ENCODE results near the gene CARD8.
"Not testable (repeated sequence)": the region's sequence is repeated elsewhere in the genome, so short reads cannot be mapped to it uniquely, and the experiment has no call there.

CARD8 gene

DNA sequence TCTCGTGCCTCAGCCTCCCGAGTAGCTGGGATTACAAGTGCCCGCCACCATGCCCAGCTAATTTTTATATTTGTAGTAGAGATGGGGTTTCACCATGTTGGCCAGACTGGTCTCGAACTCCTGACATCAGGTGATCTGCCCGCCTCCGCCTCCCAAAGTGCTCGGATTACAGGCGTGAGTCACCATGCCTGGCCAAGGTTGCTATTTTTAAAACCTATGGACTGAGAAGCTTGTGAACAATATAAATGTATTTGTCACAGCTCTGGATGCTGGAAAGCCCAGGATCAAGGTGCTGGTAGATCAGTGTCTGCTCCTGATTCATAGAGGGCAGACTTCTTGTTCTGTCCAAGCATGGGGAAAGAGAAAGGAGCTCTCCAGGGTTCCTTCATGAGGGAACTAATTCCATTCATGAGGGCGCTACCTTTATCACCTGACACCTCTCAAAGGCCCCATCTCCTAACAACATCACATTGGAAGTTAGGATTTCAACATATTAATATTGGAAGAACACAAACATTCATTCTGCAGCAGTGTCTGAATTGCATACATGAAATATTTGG, 16.1 kb downstream of the CARD8 start:
- H3K27me3 ChIP-seq (ENCODE audit: insufficient read depth, low read length), result no peaks in the 10 kb centered on the region
- no peak overlapping the region for H3K9ac ChIP-seq (ENCODE audit: low read depth, low read length)
- no peak overlapping the region for H3K27ac ChIP-seq (ENCODE audit: low read length)
- no peaks in the 10 kb centered on the region for H3K4me1 ChIP-seq (ENCODE audit: insufficient read depth, low read length)
- no peak overlapping the region for H3K4me3 ChIP-seq (ENCODE audit: low read length)
- no peaks in the 10 kb centered on the region for H3K9me3 ChIP-seq (ENCODE audit: insufficient read depth, low read depth, low read length)
- peaks cover 15% of the 10 kb centered on the region; the same call in 1 of the 2 replicates for H3K36me3 ChIP-seq (ENCODE audit: insufficient read depth, low read depth, low read length)

DNA sequence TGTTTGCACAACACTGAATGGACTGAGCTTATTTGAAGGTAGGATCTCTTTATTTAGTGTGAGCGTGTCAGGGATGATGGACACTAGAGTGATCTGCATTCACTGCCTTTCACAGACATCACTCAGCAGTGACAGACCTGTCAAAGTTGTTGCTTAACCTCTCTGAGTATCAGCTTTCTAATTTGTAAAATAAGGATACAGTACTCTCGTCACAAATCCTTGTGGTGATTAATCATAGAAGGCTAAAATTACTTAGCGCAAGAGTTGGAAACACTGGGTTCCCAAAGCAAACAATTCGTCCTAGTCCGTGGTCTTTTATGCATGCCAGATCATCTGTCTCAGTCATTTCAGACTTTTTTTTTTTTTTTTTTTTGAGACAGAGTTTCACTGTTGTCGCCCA, 16.6 kb downstream of the CARD8 start:
- Histone ChIP-seq H3K4me3 (ENCODE audit: low read length) (no peak overlapping the region), H3K36me3 (ENCODE audit: insufficient read depth, low read depth, low read length) (peaks cover 15% of the 10 kb centered on the region), H3K9me3 (ENCODE audit: insufficient read depth, low read depth, low read length) (no peaks in the 10 kb centered on the region), H3K4me1 (ENCODE audit: insufficient read depth, low read length) (no peaks in the 10 kb centered on the region), H3K27me3 (ENCODE audit: insufficient read depth, low read length) (no peaks in the 10 kb centered on the region), H3K9ac (ENCODE audit: low read depth, low read length) (no peak overlapping the region), H3K27ac (ENCODE audit: low read length) (no peak overlapping the region)

DNA sequence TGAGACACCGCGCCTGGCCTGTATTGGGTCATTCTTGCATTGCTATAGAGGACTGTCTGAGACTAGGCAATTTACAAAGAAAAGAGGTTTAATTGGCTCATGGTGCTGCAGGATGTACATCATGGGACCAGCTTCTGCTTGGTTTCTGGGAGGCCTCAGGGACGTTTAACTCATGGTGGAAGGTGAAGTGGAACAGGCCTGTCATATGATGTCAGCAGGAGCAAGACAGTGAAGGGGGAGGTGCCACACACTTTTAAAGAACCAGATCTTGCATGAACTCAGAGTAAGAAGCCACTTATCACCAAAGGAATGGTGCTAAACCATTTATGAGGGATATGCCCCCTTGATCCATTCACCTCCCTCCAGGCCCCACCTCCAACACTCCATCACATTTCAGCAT, 18.7 kb downstream of the CARD8 start:
- no peaks in the 10 kb centered on the region for H3K27me3 ChIP-seq (ENCODE audit: insufficient read depth, low read length)
- H3K9ac ChIP-seq (ENCODE audit: low read depth, low read length), result no peak overlapping the region
- peaks cover 29% of the 10 kb centered on the region for H3K36me3 ChIP-seq (ENCODE audit: insufficient read depth, low read depth, low read length)
- no peak overlapping the region for H3K4me3 ChIP-seq (ENCODE audit: low read length)
- H3K27ac ChIP-seq (ENCODE audit: low read length), result no peak overlapping the region
- no peaks in the 10 kb centered on the region for H3K9me3 ChIP-seq (ENCODE audit: insufficient read depth, low read depth, low read length)
- no peaks in the 10 kb centered on the region for H3K4me1 ChIP-seq (ENCODE audit: insufficient read depth, low read length)

DNA sequence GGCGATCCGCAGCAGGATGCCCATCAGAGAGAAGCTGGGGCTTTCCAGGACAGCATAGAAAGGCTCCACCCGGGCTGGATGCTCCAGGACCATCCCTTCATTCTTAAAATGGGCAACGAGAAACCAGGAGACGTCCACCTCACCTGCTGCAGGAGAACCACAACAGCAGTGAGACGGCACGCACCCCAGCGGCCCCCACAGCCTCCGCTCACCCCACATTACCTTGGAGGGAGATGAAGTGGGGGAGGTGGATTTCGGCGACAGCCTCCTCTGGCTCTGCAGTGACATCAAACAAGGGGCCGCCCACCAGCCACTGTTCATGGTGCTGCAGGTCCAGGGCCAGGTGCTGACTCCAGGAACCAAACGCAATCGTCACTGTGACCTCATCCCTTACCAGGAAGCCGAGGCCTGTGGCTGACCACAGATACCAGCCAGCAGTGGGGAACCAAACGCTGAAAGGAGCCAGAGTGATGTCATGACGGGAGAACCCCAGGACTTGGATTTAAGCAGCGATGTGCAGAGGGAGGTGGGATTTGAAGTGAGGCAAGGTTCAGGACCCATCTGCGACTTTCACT, 25.1 kb downstream of the CARD8 start:
- Histone ChIP-seq H3K36me3 (ENCODE audit: insufficient read depth, low read depth, low read length) (peaks cover 34% of the 10 kb centered on the region), H3K9me3 (ENCODE audit: insufficient read depth, low read depth, low read length) (no peaks in the 10 kb centered on the region), H3K4me3 (ENCODE audit: low read length) (no peak overlapping the region), H3K9ac (ENCODE audit: low read depth, low read length) (no peak overlapping the region), H3K4me1 (ENCODE audit: insufficient read depth, low read length) (no peaks in the 10 kb centered on the region; the same call in 1 of the 2 replicates), H3K27ac (ENCODE audit: low read length) (no peak overlapping the region), H3K27me3 (ENCODE audit: insufficient read depth, low read length) (no peaks in the 10 kb centered on the region)

DNA sequence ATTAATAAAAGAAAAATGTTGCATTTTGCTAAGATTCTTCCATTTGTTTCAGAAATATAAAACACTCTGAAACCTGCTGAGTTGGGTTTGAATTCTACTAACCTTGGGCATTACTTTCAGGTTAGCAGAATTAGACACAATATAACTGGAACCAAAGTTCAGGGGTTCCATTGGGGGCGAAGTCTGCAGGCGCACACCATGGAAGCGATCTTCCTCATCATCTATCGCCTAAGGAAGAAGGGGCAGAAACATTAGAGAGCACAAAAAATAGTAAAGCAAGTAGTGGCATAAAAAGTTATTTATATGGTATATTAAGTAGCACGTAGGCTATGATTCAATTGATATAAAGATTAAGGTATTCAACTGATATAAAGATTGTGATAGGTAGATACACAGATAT, 34.1 kb downstream of the CARD8 start:
- Histone ChIP-seq H3K9ac (ENCODE audit: low read depth, low read length) (no peak overlapping the region), H3K9me3 (ENCODE audit: insufficient read depth, low read depth, low read length) (no peaks in the 10 kb centered on the region), H3K36me3 (ENCODE audit: insufficient read depth, low read depth, low read length) (no peaks in the 10 kb centered on the region), H3K4me3 (ENCODE audit: low read length) (no peak overlapping the region), H3K27me3 (ENCODE audit: insufficient read depth, low read length) (no peaks in the 10 kb centered on the region), H3K4me1 (ENCODE audit: insufficient read depth, low read length) (no peaks in the 10 kb centered on the region), H3K27ac (ENCODE audit: low read length) (no peak overlapping the region)

DNA sequence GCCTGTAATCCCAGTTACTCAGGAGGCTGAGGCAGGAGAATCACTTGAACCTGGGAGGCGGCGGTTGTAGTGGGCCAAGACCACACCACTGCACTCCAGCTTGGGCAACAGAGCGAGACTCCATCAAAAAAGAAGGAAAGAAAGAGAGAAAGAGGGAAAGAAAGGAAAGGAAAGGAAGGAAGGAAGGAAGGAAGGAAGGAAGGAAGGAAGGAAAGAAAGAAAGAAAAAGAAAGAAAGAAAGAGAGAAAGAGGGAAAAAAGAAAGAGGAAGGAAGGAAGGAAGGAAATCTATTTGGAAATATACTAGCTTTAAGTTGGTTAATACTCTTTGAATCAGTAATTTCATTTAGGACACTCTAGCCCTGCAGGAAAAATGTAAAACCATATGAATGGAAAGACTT, 34.9 kb downstream of the CARD8 start:
- not testable (repeated sequence) for H3K4me3 ChIP-seq (ENCODE audit: low read length); H3K27me3 ChIP-seq (ENCODE audit: insufficient read depth, low read length); H3K9ac ChIP-seq (ENCODE audit: low read depth, low read length); H3K9me3 ChIP-seq (ENCODE audit: insufficient read depth, low read depth, low read length); H3K27ac ChIP-seq (ENCODE audit: low read length); H3K4me1 ChIP-seq (ENCODE audit: insufficient read depth, low read length); H3K36me3 ChIP-seq (ENCODE audit: insufficient read depth, low read depth, low read length)

DNA sequence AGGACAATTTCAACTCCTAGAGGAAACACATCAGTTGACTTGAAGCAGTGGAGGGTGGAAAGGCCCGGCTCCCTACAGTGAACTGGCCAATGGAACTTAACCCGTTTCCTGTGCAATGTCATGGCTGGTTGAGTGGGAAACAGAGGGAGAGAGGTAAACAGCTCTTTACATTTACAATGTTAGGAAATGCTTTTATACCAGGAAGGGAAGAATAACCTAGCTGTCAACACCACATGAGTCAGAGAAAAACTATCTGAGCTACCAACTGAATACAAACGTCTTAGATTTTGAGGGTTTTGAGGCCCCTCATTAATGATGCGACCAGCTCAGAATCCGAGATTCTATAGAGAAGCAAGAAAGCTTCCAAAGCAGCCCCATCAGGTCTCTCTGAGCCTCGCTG, 36.7 kb downstream of the CARD8 start:
- no peak overlapping the region for H3K9ac ChIP-seq (ENCODE audit: low read depth, low read length)
- no peaks in the 10 kb centered on the region for H3K36me3 ChIP-seq (ENCODE audit: insufficient read depth, low read depth, low read length)
- H3K4me3 ChIP-seq (ENCODE audit: low read length), result no peak overlapping the region

DNA sequence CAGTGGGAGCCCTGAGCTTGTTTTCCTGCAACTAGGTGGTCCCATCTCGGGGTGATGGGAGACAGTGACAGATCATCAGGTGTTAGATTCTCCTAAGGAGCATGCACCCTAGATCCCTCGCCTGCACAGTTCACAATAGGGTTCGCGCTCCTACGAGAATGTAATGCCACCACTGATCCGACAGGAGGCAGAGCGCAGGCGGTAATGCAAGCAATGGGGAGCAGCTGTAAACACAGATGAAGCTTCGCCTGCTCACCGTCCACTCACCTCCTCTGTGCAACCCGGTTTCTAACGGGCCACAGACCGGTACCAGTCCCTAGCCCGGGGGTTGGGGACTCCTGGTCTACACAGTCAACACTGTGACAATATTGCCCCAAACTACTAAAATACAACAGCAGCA, 38.8 kb downstream of the CARD8 start:
- H3K4me1 ChIP-seq (ENCODE audit: insufficient read depth, low read length), result no peaks in the 10 kb centered on the region
- H3K27ac ChIP-seq (ENCODE audit: low read length), result no peak overlapping the region
- no peaks in the 10 kb centered on the region for H3K36me3 ChIP-seq (ENCODE audit: insufficient read depth, low read depth, low read length)
- no peak overlapping the region for H3K9ac ChIP-seq (ENCODE audit: low read depth, low read length)
- no peaks in the 10 kb centered on the region for H3K9me3 ChIP-seq (ENCODE audit: insufficient read depth, low read depth, low read length)
- H3K27me3 ChIP-seq (ENCODE audit: insufficient read depth, low read length), result no peaks in the 10 kb centered on the region
- H3K4me3 ChIP-seq (ENCODE audit: low read length), result no peak overlapping the region

More for the DNA sequence above, 36.7 kb downstream of the CARD8 start:
- H3K9me3 ChIP-seq (ENCODE audit: insufficient read depth, low read depth, low read length), result no peaks in the 10 kb centered on the region
- H3K4me1 ChIP-seq (ENCODE audit: insufficient read depth, low read length), result no peaks in the 10 kb centered on the region
- H3K27ac ChIP-seq (ENCODE audit: low read length), result no peak overlapping the region
- no peaks in the 10 kb centered on the region for H3K27me3 ChIP-seq (ENCODE audit: insufficient read depth, low read length)

DNA sequence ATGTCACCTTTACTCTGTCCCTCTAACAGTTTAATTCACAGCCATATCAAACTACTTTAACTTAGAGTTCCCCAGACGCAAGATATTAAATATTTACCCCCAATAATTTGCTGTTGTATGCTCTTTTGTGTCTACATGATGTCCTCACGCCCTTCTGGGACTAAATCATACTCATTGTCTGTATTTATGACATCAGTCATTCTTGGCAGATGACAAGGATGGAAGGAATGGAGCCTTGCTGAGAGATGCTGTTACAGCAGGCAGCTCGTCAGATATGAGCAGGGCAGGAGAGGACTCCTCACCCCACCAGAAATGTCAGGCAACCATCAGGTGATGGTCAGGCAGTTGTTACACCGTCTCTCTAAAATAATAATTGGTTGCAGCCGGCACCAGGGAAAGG, 41.8 kb downstream of the CARD8 start:
- no peaks in the 10 kb centered on the region for H3K27me3 ChIP-seq (ENCODE audit: insufficient read depth, low read length)
- no peaks in the 10 kb centered on the region for H3K4me1 ChIP-seq (ENCODE audit: insufficient read depth, low read length)
- no peaks in the 10 kb centered on the region for H3K36me3 ChIP-seq (ENCODE audit: insufficient read depth, low read depth, low read length)
- no peak overlapping the region for H3K9ac ChIP-seq (ENCODE audit: low read depth, low read length)
- no peaks in the 10 kb centered on the region for H3K9me3 ChIP-seq (ENCODE audit: insufficient read depth, low read depth, low read length)
- no peak overlapping the region for H3K4me3 ChIP-seq (ENCODE audit: low read length)
- H3K27ac ChIP-seq (ENCODE audit: low read length), result no peak overlapping the region

DNA sequence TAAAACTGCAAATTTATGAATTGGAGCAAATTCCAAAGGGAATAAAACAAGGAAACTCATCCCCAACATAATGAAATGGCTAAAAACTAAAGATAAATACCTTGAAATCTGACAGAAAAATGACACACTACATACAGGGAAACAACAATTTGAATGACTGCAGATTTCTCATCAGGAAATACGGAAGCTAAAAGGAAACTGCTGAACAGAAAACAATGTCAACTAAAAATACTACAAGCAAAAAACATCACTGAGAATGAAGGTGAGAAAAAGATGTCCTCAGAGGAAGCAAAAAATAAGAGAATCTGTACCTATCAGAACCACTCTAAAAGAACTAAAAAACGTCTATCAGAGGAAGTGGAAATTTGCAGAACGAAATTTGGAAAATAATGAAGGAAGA, 45.7 kb downstream of the CARD8 start:
- Histone ChIP-seq H3K9ac (ENCODE audit: low read depth, low read length) (no peak overlapping the region), H3K27ac (ENCODE audit: low read length) (no peak overlapping the region), H3K27me3 (ENCODE audit: insufficient read depth, low read length) (no peaks in the 10 kb centered on the region; the same call in 1 of the 2 replicates), H3K4me1 (ENCODE audit: insufficient read depth, low read length) (no peaks in the 10 kb centered on the region), H3K9me3 (ENCODE audit: insufficient read depth, low read depth, low read length) (no peaks in the 10 kb centered on the region), H3K36me3 (ENCODE audit: insufficient read depth, low read depth, low read length) (no peaks in the 10 kb centered on the region), H3K4me3 (ENCODE audit: low read length) (no peak overlapping the region)

DNA sequence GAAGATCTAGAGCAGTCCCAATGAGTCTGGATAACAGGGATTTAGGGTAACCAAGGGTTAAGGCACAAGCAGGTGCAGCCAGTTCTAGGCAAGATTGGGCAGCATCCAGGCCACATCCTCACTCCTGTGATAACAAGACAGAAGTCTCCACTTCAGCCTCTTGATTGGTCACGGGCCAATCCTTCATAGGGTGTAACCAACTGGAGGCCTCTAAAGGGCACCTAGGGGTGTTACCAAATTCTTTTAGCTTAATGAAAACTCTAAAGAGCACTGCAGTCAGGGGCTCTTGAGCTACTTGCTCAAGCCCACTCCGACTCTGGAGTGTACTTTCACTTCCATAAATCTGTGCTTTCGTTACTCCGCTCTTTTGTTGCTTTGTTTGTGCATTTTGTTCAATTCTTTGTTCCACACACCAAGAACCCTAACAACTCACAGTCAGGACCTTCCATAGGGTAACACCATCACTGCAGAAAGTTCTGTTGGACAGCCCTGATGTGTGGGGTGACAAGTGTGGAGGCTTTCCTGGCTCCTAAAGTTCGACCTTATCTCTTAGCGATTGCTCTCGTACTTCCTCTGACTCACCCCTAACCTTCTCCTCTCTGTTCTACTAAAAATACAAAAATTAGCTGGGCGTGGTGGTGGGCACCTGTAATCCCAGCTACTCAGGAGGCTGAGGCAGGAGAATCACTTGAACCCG, 49.2 kb downstream of the CARD8 start:
- Histone ChIP-seq H3K9me3 (ENCODE audit: insufficient read depth, low read depth, low read length) (no peaks in the 10 kb centered on the region), H3K27me3 (ENCODE audit: insufficient read depth, low read length) (no peaks in the 10 kb centered on the region; the same call in 1 of the 2 replicates), H3K4me1 (ENCODE audit: insufficient read depth, low read length) (peaks cover 5% of the 10 kb centered on the region; the same call in 1 of the 2 replicates), H3K36me3 (ENCODE audit: insufficient read depth, low read depth, low read length) (no peaks in the 10 kb centered on the region), H3K4me3 (ENCODE audit: low read length) (no peak overlapping the region), H3K9ac (ENCODE audit: low read depth, low read length) (no peak overlapping the region), H3K27ac (ENCODE audit: low read length) (no peak overlapping the region)
